CD4-positive, alpha-beta T cell treated with Interleukin-17A for 1 hour (primary cell): ENCODE results near the gene PARD6B.
"Not testable (repeated sequence)": the region's sequence is repeated elsewhere in the genome, so short reads cannot be mapped to it uniquely, and the experiment has no call there.

Experiments
- DNase-seq: peaks from one replicate; pipeline ENCODE4 v3.0.0-alpha.2; 2020

PARD6B gene

DNA sequence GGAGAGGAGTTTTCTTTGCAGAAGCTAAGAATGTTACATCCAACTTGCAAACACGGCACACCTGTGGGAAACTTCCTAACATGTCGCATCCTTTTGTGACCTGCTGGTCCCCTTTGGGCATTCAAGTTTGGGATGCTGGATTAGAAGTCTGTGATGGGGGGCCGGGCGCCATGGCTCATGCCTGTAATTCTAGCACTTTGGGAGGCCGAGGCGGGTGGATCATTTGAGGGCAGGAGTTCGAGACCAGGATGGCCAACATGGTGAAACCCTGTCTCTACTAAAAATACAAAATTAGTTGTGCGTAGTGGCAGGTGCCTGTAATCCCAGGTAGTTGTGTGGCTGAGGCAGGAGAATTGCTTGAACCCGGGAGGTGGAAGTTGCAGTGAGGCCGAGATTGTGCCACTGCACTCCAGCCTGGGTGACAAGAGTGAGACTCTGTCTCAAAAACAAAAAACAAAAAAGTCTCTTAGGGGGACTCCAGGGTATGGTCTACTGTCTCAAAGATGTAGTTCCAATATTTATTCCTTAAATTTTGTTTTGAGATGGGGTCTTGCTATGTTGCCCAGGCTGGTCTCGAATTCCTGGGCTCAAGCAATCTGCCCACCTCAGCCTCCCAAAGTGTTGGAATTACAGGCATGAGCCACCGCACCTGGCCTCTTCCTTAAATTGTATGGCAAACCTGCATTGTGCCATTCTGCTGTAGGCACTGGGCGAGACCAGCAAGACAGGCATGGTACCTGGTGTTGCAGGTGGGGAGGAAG, 69.8 kb downstream of the PARD6B start:
- not testable (repeated sequence) for DNase-seq

GRCh38 chr20:50801747-50802125, 70.4 kb downstream of the PARD6B start:
- DNase-seq, result no peak

DNA sequence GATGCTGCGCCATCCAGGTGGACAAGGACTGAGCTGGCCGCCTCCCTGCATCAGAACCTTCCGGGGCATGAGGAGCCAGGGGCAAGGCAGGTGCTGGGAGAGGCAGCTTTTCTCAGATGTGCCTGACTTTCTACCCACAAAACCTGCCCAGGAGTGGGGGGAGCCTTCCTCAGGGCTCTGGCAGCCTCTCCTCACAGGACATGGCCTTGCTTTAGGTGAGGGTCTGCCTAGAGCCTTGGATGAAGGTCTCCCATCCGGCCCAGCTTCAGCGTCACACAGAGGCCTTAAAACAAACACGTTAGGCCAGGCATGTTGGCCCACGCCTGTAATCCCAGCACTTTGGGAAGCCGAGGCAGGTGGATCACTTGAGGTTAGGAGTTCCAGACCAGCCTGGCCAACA, 70.9 kb downstream of the PARD6B start:
- DNase-seq, result no peak

DNA sequence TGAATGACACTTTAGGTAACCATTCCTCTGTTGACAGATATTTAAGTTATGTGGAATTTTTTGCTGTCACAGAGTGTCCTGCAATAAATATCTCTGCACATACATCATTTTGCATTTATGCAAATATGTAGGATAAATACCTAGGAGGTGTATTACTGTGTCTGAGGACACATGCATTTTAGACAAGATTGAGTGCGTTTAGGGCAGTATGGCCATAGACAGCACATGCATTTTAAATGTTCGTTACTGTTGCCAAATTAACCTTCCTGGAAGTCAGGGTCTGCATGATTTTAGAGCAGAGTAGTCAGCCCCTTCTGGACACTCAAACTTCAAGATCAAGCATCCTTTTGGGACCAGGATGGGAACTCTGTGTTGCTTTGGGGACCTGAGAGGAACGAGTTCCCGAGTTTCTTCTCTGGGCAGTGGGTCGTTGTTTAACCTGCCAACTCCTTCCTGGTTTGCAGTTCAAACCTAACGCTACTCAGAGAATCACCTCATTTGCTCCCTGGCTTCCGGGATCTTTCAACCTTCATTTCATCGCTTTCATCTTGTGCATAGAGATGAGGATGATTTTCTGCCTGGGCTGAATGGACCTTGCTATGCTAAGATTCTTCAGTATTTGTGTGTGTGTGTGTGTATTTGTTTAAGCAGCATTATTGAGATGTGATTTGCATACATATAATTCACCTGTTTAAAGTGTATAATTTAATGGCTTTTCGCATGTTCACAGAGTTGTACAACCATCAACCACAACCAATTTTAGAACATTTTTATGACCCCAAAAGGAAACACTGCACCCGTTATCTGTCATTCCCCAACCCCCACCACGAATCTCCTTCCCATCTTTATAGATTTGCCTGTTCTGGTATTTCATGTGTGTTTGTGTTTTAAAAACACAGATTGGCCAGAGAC, 73.3 kb downstream of the PARD6B start:
- DNase-seq, result peak; percentile 52

DNA sequence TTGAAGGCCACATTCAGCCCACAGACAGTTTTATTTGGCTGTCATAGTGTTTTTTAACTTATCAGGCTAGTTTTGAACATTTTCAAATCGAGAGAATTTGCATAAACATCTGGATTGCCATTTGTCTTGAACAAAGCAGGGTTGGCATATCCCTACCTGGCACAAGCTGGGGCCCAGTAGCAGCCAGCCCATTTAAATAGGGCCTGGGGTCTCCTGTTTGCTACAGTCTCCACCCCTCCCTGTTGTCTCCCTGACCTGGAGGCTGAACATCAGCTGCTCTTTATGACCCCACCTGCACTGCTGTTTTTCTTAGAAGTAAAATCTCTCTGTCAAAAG, 73.9 kb downstream of the PARD6B start:
- no peak for DNase-seq

GRCh38 chr20:50806126-50806768, 74.9 kb downstream of the PARD6B start:
- no peak for DNase-seq
